ENCODE measurements around the gene FUS.

DNA sequence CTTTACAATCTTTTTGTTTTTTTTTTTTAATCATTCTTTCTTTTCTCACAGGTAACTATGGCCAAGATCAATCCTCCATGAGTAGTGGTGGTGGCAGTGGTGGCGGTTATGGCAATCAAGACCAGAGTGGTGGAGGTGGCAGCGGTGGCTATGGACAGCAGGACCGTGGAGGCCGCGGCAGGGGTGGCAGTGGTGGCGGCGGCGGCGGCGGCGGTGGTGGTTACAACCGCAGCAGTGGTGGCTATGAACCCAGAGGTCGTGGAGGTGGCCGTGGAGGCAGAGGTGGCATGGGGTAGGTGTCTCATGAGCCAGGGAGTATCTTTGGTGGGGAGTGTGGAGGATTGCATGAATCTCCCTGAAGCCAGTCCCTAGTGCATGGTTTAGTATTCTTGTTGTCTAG, 4.9 kb downstream of the FUS start:
- TF ChIP-seq, protein P1, sequence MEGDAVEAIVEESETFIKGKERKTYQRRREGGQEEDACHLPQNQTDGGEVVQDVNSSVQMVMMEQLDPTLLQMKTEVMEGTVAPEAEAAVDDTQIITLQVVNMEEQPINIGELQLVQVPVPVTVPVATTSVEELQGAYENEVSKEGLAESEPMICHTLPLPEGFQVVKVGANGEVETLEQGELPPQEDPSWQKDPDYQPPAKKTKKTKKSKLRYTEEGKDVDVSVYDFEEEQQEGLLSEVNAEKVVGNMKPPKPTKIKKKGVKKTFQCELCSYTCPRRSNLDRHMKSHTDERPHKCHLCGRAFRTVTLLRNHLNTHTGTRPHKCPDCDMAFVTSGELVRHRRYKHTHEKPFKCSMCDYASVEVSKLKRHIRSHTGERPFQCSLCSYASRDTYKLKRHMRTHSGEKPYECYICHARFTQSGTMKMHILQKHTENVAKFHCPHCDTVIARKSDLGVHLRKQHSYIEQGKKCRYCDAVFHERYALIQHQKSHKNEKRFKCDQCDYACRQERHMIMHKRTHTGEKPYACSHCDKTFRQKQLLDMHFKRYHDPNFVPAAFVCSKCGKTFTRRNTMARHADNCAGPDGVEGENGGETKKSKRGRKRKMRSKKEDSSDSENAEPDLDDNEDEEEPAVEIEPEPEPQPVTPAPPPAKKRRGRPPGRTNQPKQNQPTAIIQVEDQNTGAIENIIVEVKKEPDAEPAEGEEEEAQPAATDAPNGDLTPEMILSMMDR (IDR thresholded peaks at IDR 0.05; ENCODE audit: low read length) = no peak
- no peak for TF ChIP-seq EZH2 (IDR thresholded peaks at IDR 0.05; ENCODE audit: borderline replicate concordance, low read length)

Measured in OCI-LY1 (cell line).